HG03095 (cell line): ENCODE results near the gene MFRP.

ENCODE experiments used
- ATAC-seq: cut with Tn5 transposase; IDR thresholded peaks from one replicate; pipeline ENCODE4 v1.9.1; 2021; ENCODE audit warnings: moderate library complexity; ENCODE audit not compliant: unreplicated experiment

MFRP gene

GRCh38 chr11:119338965-119339588 lies 7.4 kb downstream of the MFRP start:
- no peak for ATAC-seq

- ATAC-seq, result no peak
Measured at GRCh38 chr11:119338318-119338890, 8.1 kb downstream of the MFRP start.

GRCh38 chr11:119337581-119338317 lies 8.8 kb downstream of the MFRP start:
- no peak for ATAC-seq

- no peak for ATAC-seq
Measured at GRCh38 chr11:119336744-119337469, 9.6 kb downstream of the MFRP start.

- no peak for ATAC-seq
Measured at GRCh38 chr11:119335655-119336543, 10.6 kb downstream of the MFRP start.

- ATAC-seq, result no peak
Measured at GRCh38 chr11:119335091-119335654, 11.3 kb downstream of the MFRP start.

- ATAC-seq, result peak; percentile 92
Measured at GRCh38 chr11:119334174-119334930, 12.2 kb downstream of the MFRP start, which contains the start of gene RNF26. Gene RNF26, plus strand, starts transcription at chr11:119334527. Its CDS starts 596 bp downstream, at chr11:119335123.

GRCh38 chr11:119332111-119332765 lies 14.3 kb downstream of the MFRP start:
- no peak for ATAC-seq

GRCh38 chr11:119330237-119330636 lies 16.3 kb downstream of the MFRP start:
- ATAC-seq, result no peak

GRCh38 chr11:119329320-119329719 lies 17.2 kb downstream of the MFRP start:
- ATAC-seq, result no peak

- ATAC-seq, result no peak
Measured at GRCh38 chr11:119324189-119324588, 22.3 kb downstream of the MFRP start.

- no peak for ATAC-seq
Measured at GRCh38 chr11:119323532-119324033, 22.9 kb downstream of the MFRP start.

- no peak for ATAC-seq
Measured at GRCh38 chr11:119322921-119323531, 23.5 kb downstream of the MFRP start.

- ATAC-seq, result no peak
Measured at GRCh38 chr11:119322360-119322739, 24.2 kb downstream of the MFRP start.

- no peak for ATAC-seq
Measured at GRCh38 chr11:119320776-119321524, 25.6 kb downstream of the MFRP start.

GRCh38 chr11:119320240-119320775 lies 26.2 kb downstream of the MFRP start:
- no peak for ATAC-seq

GRCh38 chr11:119319700-119320239 lies 26.7 kb downstream of the MFRP start:
- no peak for ATAC-seq
